ENCODE results near the gene RAB25. TPM values are rescaled to one million over a fixed set of nuclear protein-coding genes. Genes with fewer than 3 reads are reported as not detected.

RAB25 gene
- total and polyA plus RNA-seq, 2 of the 13 experiments (the other 11 are each of a cell fraction or from before 2014, with no cell fraction given) = 0.20 to 0.22 TPM

- TF ChIP-seq, protein P1, sequence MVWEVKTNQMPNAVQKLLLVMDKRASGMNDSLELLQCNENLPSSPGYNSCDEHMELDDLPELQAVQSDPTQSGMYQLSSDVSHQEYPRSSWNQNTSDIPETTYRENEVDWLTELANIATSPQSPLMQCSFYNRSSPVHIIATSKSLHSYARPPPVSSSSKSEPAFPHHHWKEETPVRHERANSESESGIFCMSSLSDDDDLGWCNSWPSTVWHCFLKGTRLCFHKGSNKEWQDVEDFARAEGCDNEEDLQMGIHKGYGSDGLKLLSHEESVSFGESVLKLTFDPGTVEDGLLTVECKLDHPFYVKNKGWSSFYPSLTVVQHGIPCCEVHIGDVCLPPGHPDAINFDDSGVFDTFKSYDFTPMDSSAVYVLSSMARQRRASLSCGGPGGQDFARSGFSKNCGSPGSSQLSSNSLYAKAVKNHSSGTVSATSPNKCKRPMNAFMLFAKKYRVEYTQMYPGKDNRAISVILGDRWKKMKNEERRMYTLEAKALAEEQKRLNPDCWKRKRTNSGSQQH (CRISPR knock-in tag; IDR thresholded peaks at IDR 0.05; ENCODE audit: low read depth) = peak; percentile 55; the same call in 1 of the 2 replicates
- no peak for TF ChIP-seq ZFYVE20 (CRISPR knock-in tag; IDR thresholded peaks at IDR 0.05; ENCODE audit: borderline replicate concordance, low read depth)
- TF ChIP-seq ZNF746 (CRISPR knock-in tag; IDR thresholded peaks at IDR 0.05) = peak; percentile 54; the same call in 1 of the 2 replicates
- no peak for TF ChIP-seq SP140L (CRISPR knock-in tag; IDR thresholded peaks at IDR 0.05; ENCODE audit: borderline replicate concordance)
- no peak for TF ChIP-seq SNAPC2 (CRISPR knock-in tag; IDR thresholded peaks at IDR 0.05)
- TF ChIP-seq ZNF230 (CRISPR knock-in tag; IDR thresholded peaks at IDR 0.05) = no peak
- TF ChIP-seq, protein P2, sequence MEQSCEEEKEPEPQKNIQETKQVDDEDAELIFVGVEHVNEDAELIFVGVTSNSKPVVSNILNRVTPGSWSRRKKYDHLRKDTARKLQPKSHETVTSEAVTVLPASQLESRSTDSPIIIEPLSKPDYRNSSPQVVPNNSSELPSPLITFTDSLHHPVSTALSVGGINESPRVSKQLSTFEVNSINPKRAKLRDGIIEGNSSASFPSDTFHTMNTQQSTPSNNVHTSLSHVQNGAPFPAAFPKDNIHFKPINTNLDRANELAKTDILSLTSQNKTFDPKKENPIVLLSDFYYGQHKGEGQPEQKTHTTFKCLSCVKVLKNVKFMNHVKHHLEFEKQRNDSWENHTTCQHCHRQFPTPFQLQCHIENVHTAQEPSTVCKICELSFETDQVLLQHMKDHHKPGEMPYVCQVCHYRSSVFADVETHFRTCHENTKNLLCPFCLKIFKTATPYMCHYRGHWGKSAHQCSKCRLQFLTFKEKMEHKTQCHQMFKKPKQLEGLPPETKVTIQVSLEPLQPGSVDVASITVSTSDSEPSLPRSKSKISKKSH (CRISPR knock-in tag; IDR thresholded peaks at IDR 0.05; ENCODE audit: borderline replicate concordance) = no peak; the same call in 1 of the 2 replicates
- TF ChIP-seq LCORL (IDR thresholded peaks at IDR 0.05) = no peak
- peak; percentile 82; the same call in 1 of the 2 replicates for TF ChIP-seq LCORL (CRISPR knock-in tag; IDR thresholded peaks at IDR 0.05)
- TF ChIP-seq, protein P3, sequence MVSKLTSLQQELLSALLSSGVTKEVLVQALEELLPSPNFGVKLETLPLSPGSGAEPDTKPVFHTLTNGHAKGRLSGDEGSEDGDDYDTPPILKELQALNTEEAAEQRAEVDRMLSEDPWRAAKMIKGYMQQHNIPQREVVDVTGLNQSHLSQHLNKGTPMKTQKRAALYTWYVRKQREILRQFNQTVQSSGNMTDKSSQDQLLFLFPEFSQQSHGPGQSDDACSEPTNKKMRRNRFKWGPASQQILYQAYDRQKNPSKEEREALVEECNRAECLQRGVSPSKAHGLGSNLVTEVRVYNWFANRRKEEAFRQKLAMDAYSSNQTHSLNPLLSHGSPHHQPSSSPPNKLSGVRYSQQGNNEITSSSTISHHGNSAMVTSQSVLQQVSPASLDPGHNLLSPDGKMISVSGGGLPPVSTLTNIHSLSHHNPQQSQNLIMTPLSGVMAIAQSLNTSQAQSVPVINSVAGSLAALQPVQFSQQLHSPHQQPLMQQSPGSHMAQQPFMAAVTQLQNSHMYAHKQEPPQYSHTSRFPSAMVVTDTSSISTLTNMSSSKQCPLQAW (CRISPR knock-in tag; IDR thresholded peaks at IDR 0.05) = no peak
- TF ChIP-seq, protein P4, sequence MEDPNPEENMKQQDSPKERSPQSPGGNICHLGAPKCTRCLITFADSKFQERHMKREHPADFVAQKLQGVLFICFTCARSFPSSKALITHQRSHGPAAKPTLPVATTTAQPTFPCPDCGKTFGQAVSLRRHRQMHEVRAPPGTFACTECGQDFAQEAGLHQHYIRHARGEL (CRISPR knock-in tag; IDR thresholded peaks at IDR 0.05) = no peak
- no peak for TF ChIP-seq TRAFD1 (CRISPR knock-in tag; IDR thresholded peaks at IDR 0.05; ENCODE audit: borderline replicate concordance)
- TF ChIP-seq, protein P5, sequence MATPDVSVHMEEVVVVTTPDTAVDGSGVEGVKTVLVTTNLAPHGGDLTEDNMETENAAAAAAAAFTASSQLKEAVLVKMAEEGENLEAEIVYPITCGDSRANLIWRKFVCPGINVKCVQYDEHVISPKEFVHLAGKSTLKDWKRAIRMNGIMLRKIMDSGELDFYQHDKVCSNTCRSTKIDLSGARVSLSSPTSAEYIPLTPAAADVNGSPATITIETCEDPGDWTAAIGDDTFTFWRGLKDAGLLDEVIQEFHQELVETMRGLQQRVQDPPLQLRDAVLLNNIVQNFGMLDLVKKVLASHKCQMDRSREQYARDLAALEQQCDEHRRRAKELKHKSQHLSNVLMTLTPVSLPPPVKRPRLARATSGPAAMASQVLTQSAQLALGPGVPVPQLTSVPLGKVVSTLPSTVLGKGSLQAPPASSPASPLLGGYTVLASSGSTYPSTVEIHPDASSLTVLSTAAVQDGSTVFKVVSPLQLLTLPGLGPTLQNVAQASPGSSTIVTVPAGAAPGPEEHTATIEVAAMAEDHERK (CRISPR knock-in tag; IDR thresholded peaks at IDR 0.05; ENCODE audit: low read depth) = no peak
- TF ChIP-seq ZNF326 (CRISPR knock-in tag; IDR thresholded peaks at IDR 0.05; ENCODE audit: borderline replicate concordance) = no peak
- no peak for TF ChIP-seq POLR2AphosphoS2 (IDR thresholded peaks at IDR 0.05; ENCODE audit: low read depth, low read length)
- TF ChIP-seq SMYD3 (CRISPR knock-in tag; IDR thresholded peaks at IDR 0.05) = no peak
- TF ChIP-seq SMAD9 (CRISPR knock-in tag; IDR thresholded peaks at IDR 0.05) = no peak
- TF ChIP-seq FUBP1 (CRISPR knock-in tag; IDR thresholded peaks at IDR 0.05; ENCODE audit: borderline replicate concordance) = no peak
These were observed 21.5 kb downstream of the RAB25 start, which contains the start of gene MEX3A (continued) for GRCh38 chr1:156082309-156083091.
